Lung (tissue), 12 donors: Measurements from ENCODE around the gene RPS24. TPM values are rescaled to one million over a fixed set of nuclear protein-coding genes. Genes with fewer than 3 reads are reported as not detected.

Experiments used
- ATAC-seq: fragments of 200-7000 bp; cut with Tn5 transposase; one replicate; pipeline ENCODE4 v1.9.1; 2020; ENCODE audit warnings: moderate number of reproducible peaks; ENCODE audit not compliant: insufficient read depth, low FRiP score
- DNase-seq, 3 donors: peaks; one replicate each; pipeline ENCODE4 v3.0.0-alpha.2; 2013 to 2017
- H3K27ac ChIP-seq, 2 donors: one replicate each; pipeline ENCODE4 v1.5.1; 2013; ENCODE audit warnings: mild to moderate bottlenecking in 2 of 2, moderate library complexity in 2 of 2, control low read depth in 1 of 2, inconsistent platforms in 1 of 2, low read depth in 1 of 2, low read length in 1 of 2
- H3K27me3 ChIP-seq, 3 donors: one replicate each; pipeline ENCODE4 v1.5.1; 2013; ENCODE audit warnings: low read length in 2 of 3; ENCODE audit not compliant: control insufficient read depth in 3 of 3, insufficient read depth in 3 of 3
- H3K36me3 ChIP-seq, 4 donors: one replicate each; pipeline ENCODE4 v1.5.1; 2013; ENCODE audit warnings: low read length in 4 of 4, mild to moderate bottlenecking in 1 of 4, moderate library complexity in 1 of 4; ENCODE audit not compliant: control insufficient read depth in 4 of 4, insufficient read depth in 4 of 4
- H3K4me1 ChIP-seq, 5 donors: one replicate each; pipeline ENCODE4 v1.5.1; 2013; ENCODE audit warnings: low read length in 5 of 5, mild to moderate bottlenecking in 2 of 5, moderate library complexity in 1 of 5; ENCODE audit not compliant: control insufficient read depth in 5 of 5, insufficient read depth in 5 of 5
- H3K4me3 ChIP-seq: one replicate; pipeline ENCODE4 v1.5.1; 2013; ENCODE audit warnings: mild to moderate bottlenecking, control low read depth, moderate library complexity
- H3K9ac ChIP-seq, 2 donors: one replicate each; pipeline ENCODE4 v1.5.1; 2013; ENCODE audit warnings: low read length in 2 of 2, control low read depth in 1 of 2; ENCODE audit not compliant: insufficient read depth in 1 of 2
- H3K9me3 ChIP-seq, 4 donors: one replicate each; pipeline ENCODE4 v1.5.1; 2013; ENCODE audit warnings: low read length in 3 of 4, mild to moderate bottlenecking in 1 of 4, moderate library complexity in 1 of 4; ENCODE audit not compliant: control insufficient read depth in 4 of 4, insufficient read depth in 3 of 4
- CTCF ChIP-seq: IDR thresholded peaks from 2 replicates; pipeline ENCODE4 v1.5.1; 2012; ENCODE audit warnings: mild to moderate bottlenecking; ENCODE audit errors: control extremely low read depth, extremely low read depth
- WGBS, 2 donors: extraction: QIAGEN DNeasy Blood & Tissue Kit; methylation state at CpG; one replicate each; pipeline ENCODE4 v1.1.7; 2013; 5-methylcytosine and 5-hydroxymethylcytosine counted together
- polyA plus RNA-seq, 2 donors: library from polyadenylated mRNA; stranded (reverse); fragments of 200-250 nt; gene quantifications; one replicate each; pipeline ENCODE4 v1.2.1, GENCODE V29; 2013
- total RNA-seq, 2 donors: library from RNA; depleted of rRNA in 1 of 2; stranded (reverse); fragments of >200 nt in 1 of 2; gene quantifications; one replicate each; pipeline ENCODE4 v1.2.1, GENCODE V29; 2014 to 2021
- donor health status: control.
- donor health status: control.
- donor health status: Bipolar disorder and iron deficiency.
- donor health status: healthy.
- donor health status: DM: yes; HTN: yes; CAD: no.

Gene RPS24
- total and polyA plus RNA-seq, 4 donors: 1,037 to 8,225 (median 2,823) TPM

GRCh38 chr10:78041170-78042057, 7.8 kb downstream of the RPS24 start:
- Histone ChIP-seq H3K9me3 (no peaks in the 10 kb centered on the region), H3K4me1 (peaks cover 0 to 11% (median 6%) of the 10 kb centered on the region in 5 donors), H3K27me3 (no peaks in the 10 kb centered on the region), H3K9ac (no peak overlapping the region), H3K36me3 (peaks cover 33 to 49% (median 33%) of the 10 kb centered on the region in 4 donors), H3K4me3 (no peak overlapping the region), H3K27ac (no peak overlapping the region)
- ATAC-seq (no peak), DNase-seq (no peak)
- no peak for TF ChIP-seq CTCF
- WGBS, 2 donors: 72 to 75% methylated on average over 5 of the region's 5 CpGs

GRCh38 chr10:78042058-78042751, 8.5 kb downstream of the RPS24 start:
- Histone ChIP-seq H3K27ac (no peak overlapping the region), H3K27me3 (no peaks in the 10 kb centered on the region), H3K9me3 (no peaks in the 10 kb centered on the region), H3K4me3 (no peak overlapping the region), H3K36me3 (peaks cover 27 to 42% (median 31%) of the 10 kb centered on the region in 4 donors), H3K4me1 (peaks cover 0 to 8% (median 5%) of the 10 kb centered on the region in 5 donors), H3K9ac (no peak overlapping the region)
- ATAC-seq: no peak
- TF ChIP-seq CTCF: no peak
- 68 to 77% methylated on average over 2 of the region's 2 CpGs for WGBS, 2 donors
- DNase-seq: no peak

DNA sequence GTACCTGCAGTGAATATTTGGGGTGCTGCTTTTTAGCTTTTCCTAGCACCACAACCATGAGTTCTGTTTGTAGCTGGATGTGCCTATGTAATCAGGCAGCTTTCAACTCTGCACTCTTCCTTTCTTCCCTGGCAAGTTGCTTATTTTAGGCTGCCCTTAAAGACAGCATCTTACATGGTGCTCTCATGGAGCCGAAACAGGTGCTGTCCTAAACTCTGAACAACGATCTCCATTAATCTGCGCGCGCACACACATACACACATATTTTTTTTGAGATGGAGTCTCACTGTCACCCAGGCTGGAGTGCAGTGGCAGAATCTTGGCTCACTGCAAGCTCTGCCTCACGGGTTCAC, 9.1 kb downstream of the RPS24 start:
- Histone ChIP-seq H3K9ac (no peak overlapping the region), H3K4me1 (peaks cover 0 to 12% (median 4%) of the 10 kb centered on the region in 5 donors), H3K27ac (no peak overlapping the region), H3K4me3 (no peak overlapping the region), H3K9me3 (no peaks in the 10 kb centered on the region), H3K27me3 (no peaks in the 10 kb centered on the region), H3K36me3 (peaks cover 23 to 37% (median 28%) of the 10 kb centered on the region in 4 donors)
- WGBS, 2 donors: 96 to 97% methylated on average over 6 of the region's 6 CpGs
- no peak for DNase-seq
- TF ChIP-seq CTCF: no peak
- ATAC-seq: no peak
